Memory B cell (primary cell): Measurements from ENCODE around the gene DOK3.

ENCODE experiments used
- ATAC-seq: fragments of 150-1000 bp; cut with Tn5 transposase; 2 replicates; pipeline ENCODE4 v1.10.0; 2021; ENCODE audit warnings: low read depth, mild to moderate bottlenecking, moderate library complexity
- DNase-seq, 2 donors: peaks; one replicate each; pipeline ENCODE4 v3.0.0; 2022; ENCODE audit warnings: low spot score in 2 of 2
- H3K27ac Mint-ChIP-seq: one replicate; pipeline ENCODE4 v1.8.0; 2022; ENCODE audit warnings: mild to moderate bottlenecking, moderate library complexity, mixed read lengths
- H3K27me3 Mint-ChIP-seq: one replicate; pipeline ENCODE4 v1.8.0; 2022; ENCODE audit warnings: mixed read lengths
- H3K36me3 Mint-ChIP-seq: one replicate; pipeline ENCODE4 v1.8.0; 2022; ENCODE audit warnings: mild to moderate bottlenecking, mixed read lengths
- H3K4me1 Mint-ChIP-seq: one replicate; pipeline ENCODE4 v1.8.0; 2022; ENCODE audit warnings: mixed read lengths
- H3K4me3 Mint-ChIP-seq: one replicate; pipeline ENCODE4 v1.8.0; 2022; ENCODE audit warnings: mild to moderate bottlenecking, moderate library complexity, mixed read lengths
- H3K9me3 Mint-ChIP-seq: one replicate; pipeline ENCODE4 v1.8.0; 2022; ENCODE audit warnings: mixed read lengths

Gene DOK3

DNA sequence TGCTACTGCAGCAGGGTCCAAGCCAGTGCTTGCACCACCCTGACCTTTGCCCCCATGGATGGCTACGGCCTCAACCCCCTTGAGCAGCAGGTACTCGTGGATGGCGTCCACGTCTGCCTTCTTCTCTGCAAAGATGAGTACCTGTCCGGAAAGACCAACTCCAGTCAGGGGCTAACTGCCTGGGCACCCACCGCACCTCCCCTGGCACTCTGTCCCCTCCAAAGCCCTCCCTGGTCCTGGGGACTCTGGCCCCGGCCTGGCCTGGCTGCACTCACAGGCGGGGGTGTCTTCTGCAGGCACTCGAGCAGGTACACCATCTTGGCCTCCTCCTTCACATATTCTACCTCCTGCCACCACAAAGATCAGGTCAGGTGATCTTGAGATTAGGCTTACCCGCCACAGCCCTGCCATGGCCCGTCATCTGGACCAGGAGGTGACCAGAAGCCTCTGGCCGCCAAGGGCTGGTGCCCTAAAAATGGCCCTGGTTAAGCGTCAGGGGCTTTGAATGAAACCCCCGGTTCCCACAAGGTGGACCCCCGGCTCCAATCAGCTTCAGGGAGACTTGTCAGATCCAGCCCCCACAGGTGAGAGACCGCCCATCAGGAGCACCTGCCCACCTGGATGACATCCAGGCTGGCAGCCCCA lies 3.2 kb upstream of the DOK3 start:
- no peak for DNase-seq
- H3K27ac Mint-ChIP-seq = no peak overlapping the region
- no peak overlapping the region for H3K4me3 Mint-ChIP-seq
- H3K36me3 Mint-ChIP-seq = peaks cover 28% of the 10 kb centered on the region
- peaks cover 49% of the 10 kb centered on the region for H3K4me1 Mint-ChIP-seq
- no peak for ATAC-seq
- H3K27me3 Mint-ChIP-seq = no peaks in the 10 kb centered on the region
- H3K9me3 Mint-ChIP-seq = no peaks in the 10 kb centered on the region

DNA sequence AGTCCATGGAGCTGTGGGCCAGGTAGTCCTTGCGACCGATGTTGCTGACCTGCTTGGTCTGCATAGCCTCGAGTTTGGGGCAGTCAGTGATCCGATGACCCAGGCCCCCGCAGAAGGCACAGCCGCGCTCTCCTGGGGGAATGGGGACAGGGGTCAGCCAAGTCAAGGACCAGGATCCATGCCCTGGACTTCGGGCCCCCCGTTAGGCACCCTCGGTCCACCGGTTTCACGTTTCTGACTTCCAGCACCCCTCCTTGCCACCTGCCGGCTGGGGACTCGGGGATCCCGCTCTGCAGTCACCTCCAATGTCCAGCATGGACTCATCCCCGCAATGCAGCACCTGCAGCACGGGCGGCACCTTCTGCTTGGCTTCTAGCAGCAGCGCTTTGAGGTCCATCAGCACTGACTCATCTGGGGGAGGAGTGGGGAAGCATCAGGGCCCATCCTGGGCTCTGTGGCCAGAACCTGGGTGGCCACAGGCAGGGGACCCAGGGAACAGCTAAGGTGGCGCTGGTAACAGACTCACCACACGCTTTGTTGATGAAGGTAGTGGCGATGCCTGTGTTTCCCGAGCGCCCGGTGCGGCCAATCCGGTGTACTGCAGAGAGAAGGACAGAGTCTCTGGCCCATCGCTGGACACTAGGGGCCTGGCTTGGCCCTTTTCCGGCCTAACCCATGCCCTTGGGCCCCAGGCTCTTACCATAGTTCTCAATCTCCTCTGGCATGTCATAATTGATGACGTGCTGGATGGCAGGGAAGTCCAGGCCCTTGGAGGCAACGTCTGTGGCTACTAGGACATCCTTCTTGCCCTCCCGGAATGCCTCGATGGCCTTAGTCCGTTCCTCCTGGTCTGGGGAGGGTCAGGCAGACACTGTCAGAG lies 2.4 kb upstream of the DOK3 start:
- peaks cover 36% of the 10 kb centered on the region for H3K36me3 Mint-ChIP-seq
- DNase-seq (no peak), ATAC-seq (no peak)
- H3K27ac Mint-ChIP-seq = peak overlapping the region; percentile 95
- no peaks in the 10 kb centered on the region for H3K9me3 Mint-ChIP-seq
- H3K4me3 Mint-ChIP-seq = no peak overlapping the region
- H3K27me3 Mint-ChIP-seq = no peaks in the 10 kb centered on the region
- H3K4me1 Mint-ChIP-seq = peaks cover 54% of the 10 kb centered on the region

DNA sequence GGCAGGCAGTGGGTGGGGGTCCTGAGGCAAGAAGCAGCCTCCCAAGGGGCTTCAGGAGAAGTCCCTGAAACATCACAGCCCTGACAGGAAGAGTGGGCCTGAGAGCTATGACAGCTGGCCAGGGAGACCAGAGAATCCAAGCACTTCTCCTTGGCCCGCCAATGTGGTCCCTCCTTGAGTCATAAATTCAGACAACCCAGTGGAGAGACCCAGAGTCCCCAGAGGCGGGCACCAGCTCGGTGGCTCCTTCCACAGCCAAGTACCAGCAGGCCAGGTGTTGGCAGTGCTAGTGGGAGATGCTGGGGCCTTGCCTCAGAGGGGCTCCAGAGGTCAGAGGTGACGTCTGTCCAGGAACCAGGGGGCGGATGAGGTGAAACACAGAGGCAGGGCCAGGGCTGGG lies 1.6 kb upstream of the DOK3 start:
- Mint-ChIP-seq H3K27ac (peak overlapping the region; percentile 95), H3K36me3 (peaks cover 34% of the 10 kb centered on the region), H3K9me3 (no peaks in the 10 kb centered on the region), H3K4me1 (peaks cover 50% of the 10 kb centered on the region), H3K4me3 (peak overlapping the region; percentile 96), H3K27me3 (no peaks in the 10 kb centered on the region)
- no peak for ATAC-seq
- no peak for DNase-seq

DNA sequence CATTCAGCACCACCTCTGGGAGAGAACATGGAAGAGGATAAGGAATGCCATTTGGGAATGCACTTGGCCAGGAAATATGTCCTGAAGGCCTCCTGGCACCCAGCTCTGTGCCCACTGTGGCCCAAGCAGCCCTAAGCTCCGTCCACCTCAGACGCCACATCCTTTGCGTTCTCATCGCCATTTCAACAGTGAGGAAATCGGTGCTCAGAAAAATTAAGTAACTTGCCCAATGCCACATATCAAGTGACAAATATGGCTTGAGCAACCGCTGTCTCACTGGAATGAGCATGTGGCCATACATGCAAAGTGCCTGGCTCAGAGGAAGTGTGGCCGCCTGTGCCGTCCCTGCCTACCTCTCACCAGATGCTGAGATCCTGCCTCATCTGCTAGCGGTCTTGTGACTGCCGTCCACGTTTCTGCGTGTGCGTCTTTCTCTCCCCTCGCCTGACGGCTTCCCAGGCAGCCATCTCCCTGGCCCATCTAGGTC lies 984 bp upstream of the DOK3 start:
- DNase-seq (peak; percentile 64 to 75), ATAC-seq (peak; percentile 81)
- Mint-ChIP-seq H3K27ac (peak overlapping the region; percentile 95), H3K4me1 (peaks cover 45% of the 10 kb centered on the region), H3K27me3 (no peaks in the 10 kb centered on the region), H3K36me3 (peaks cover 32% of the 10 kb centered on the region), H3K9me3 (no peaks in the 10 kb centered on the region), H3K4me3 (peak overlapping the region; percentile 96)

DNA sequence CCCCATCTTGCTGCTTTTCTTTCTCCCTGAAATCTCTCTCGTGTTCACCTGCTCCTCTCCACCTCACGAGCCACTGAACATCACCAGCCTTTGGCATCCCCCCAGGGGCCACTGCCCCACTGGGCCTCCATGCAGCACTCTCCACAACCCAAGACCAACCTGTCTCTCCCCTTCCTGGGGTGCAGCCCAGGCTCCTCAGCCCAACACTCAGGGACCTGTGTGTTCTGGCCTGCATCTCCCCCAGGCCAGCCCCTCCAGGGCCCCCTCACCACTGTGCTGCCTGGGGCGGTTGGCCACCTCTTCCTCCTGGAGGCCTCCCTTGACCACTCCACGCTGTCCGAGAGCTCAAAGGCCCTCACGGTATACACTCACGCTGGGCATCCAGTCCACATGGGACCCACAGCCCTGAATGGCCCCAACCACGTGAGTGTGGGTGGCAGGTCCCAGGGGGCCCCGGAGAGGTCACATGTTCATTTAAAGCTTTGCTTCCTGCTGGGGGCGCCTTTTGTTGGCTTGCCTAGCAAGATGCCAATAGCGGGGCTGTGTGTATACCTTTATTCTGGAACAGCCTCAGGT lies 453 bp upstream of the DOK3 start:
- Mint-ChIP-seq H3K9me3 (no peaks in the 10 kb centered on the region), H3K27ac (peak overlapping the region; percentile 95), H3K4me3 (peak overlapping the region; percentile 96), H3K27me3 (no peaks in the 10 kb centered on the region), H3K4me1 (peaks cover 46% of the 10 kb centered on the region), H3K36me3 (peaks cover 31% of the 10 kb centered on the region)
- peak; percentile 70 for DNase-seq
- peak; percentile 62 for ATAC-seq

DNA sequence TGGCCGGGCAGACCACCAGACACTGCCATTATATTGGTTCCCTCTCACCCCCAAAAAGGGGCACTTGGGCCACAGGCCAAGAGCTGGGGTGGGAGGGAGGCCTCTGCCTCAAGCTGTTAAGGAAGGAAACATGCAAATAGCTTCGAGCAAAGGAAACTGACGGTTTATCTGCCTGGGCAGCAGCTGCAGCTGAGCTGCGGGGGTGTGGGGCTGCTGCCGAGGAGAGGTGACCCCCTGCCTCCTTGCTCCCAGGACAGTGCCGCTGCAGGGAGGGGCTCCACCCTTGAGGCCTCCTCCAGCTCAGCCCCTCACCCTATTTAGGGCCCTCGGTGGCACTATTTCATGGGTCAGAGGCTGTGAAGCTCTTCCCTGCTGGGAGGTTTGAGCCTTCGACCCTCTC lies 789 bp downstream of the DOK3 start:
- H3K4me3 Mint-ChIP-seq = peak overlapping the region; percentile 96
- H3K27me3 Mint-ChIP-seq = no peaks in the 10 kb centered on the region
- ATAC-seq (peak; percentile 31), DNase-seq (peak; percentile 52 to 53)
- peaks cover 44% of the 10 kb centered on the region for H3K4me1 Mint-ChIP-seq
- peaks cover 28% of the 10 kb centered on the region for H3K36me3 Mint-ChIP-seq
- no peaks in the 10 kb centered on the region for H3K9me3 Mint-ChIP-seq
- H3K27ac Mint-ChIP-seq = peak overlapping the region; percentile 95

DNA sequence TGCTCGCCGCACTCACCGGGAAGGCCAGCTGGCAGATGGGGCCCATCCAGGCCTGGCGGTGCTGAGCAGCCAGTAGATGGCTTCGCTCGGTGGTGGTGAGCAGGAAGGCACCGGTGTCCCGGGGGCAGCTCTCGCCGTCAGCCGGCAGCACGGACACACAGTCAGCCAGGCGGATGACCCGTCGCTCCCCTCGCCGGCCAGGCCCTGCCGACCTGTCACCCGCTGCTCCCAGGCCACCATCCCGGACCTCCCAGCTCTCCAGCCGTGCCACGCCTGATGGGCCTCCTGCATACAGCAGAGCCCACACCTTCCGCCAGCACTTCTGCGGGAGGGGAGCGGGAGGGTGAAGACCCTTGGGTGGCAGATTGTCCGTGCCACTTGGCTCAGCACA lies 1.4 kb downstream of the DOK3 start:
- peak overlapping the region; percentile 96 for H3K4me3 Mint-ChIP-seq
- no peaks in the 10 kb centered on the region for H3K9me3 Mint-ChIP-seq
- no peaks in the 10 kb centered on the region for H3K27me3 Mint-ChIP-seq
- H3K4me1 Mint-ChIP-seq = peaks cover 44% of the 10 kb centered on the region
- peak overlapping the region; percentile 95 for H3K27ac Mint-ChIP-seq
- peaks cover 25% of the 10 kb centered on the region for H3K36me3 Mint-ChIP-seq
- ATAC-seq = no peak
- DNase-seq = no peak

DNA sequence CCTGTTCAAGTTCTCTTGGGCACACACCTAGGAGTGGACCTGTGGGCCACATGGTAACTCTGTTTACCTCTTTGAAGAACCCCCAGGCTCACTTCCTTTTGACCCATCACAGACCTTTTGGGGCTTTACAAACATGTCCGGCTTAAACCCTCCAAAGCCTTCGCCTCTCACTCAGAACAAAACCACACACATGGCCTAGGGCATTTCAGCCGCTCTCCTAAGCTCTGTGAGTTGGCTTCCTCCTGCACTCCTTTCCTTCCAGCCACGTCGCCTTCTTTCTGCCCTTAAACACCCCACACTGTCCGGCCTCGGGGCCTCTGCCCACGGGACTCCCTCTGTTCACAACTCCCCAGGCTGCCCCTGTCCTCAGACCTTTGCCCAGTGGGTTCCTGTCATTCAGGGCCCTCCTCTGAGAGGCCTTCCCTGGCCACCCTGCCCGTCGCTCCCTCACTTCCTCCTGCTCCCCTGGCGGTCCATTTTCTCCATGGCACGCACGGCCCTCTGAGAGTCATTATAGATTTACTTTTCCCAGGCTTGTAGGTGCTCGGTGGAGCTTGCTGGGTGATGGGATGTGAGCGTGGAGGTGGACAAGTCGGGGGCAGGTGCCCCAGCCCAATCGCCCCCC lies 1.9 kb downstream of the DOK3 start:
- peak overlapping the region; percentile 96 for H3K4me3 Mint-ChIP-seq

DNA sequence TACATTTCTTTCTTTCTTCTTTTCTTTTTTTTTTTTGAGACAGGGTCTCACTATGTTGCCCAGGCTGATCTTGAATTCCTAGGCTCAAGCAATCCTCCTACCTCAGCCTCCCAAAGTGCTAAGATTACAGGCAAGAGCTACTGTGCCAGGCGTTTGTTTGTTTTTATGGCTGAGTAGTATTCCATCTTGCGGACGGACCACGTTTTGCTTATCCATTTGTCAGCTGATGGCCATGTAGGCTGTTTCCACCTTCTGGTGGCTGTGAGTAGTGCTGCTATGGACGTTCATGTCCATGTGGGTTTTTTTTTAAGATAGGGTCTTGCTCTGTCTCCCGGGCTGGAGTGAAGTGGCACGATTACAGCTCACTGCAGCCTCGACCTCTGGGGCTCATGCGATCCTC lies 2.5 kb downstream of the DOK3 start:
- DNase-seq (no peak), ATAC-seq (no peak)
- Mint-ChIP-seq H3K27me3 (no peaks in the 10 kb centered on the region), H3K4me1 (peaks cover 49% of the 10 kb centered on the region), H3K36me3 (peaks cover 24% of the 10 kb centered on the region), H3K27ac (peak overlapping the region; percentile 95), H3K9me3 (no peaks in the 10 kb centered on the region), H3K4me3 (peak overlapping the region; percentile 96)

More for the DNA sequence above, 1.9 kb downstream of the DOK3 start:
- Mint-ChIP-seq H3K36me3 (peaks cover 22% of the 10 kb centered on the region), H3K9me3 (no peaks in the 10 kb centered on the region), H3K27ac (peak overlapping the region; percentile 95), H3K4me1 (peaks cover 44% of the 10 kb centered on the region), H3K27me3 (no peaks in the 10 kb centered on the region)
- ATAC-seq (no peak), DNase-seq (no peak)

DNA sequence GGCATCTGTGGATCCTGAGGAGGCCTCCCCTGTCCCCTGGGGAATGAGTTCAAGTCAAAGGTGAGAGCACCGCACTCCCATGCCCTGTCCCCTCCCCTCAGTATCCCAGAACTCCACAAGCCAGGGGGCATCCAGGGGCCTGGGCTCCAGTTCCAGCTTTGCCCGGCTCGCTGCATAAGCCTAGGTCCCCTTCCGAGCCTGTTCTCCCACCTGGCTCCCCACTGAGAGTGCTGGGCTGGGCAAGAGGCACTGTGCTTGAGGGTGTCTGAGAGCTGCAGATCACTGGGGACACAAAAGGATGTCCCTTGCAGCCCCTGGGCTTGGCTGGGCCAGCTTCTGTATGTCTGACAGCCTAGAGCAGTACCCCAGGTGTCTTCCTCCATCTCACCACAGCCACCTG lies 4.6 kb downstream of the DOK3 start:
- Mint-ChIP-seq H3K27ac (no peak overlapping the region), H3K4me1 (peaks cover 47% of the 10 kb centered on the region)

DNA sequence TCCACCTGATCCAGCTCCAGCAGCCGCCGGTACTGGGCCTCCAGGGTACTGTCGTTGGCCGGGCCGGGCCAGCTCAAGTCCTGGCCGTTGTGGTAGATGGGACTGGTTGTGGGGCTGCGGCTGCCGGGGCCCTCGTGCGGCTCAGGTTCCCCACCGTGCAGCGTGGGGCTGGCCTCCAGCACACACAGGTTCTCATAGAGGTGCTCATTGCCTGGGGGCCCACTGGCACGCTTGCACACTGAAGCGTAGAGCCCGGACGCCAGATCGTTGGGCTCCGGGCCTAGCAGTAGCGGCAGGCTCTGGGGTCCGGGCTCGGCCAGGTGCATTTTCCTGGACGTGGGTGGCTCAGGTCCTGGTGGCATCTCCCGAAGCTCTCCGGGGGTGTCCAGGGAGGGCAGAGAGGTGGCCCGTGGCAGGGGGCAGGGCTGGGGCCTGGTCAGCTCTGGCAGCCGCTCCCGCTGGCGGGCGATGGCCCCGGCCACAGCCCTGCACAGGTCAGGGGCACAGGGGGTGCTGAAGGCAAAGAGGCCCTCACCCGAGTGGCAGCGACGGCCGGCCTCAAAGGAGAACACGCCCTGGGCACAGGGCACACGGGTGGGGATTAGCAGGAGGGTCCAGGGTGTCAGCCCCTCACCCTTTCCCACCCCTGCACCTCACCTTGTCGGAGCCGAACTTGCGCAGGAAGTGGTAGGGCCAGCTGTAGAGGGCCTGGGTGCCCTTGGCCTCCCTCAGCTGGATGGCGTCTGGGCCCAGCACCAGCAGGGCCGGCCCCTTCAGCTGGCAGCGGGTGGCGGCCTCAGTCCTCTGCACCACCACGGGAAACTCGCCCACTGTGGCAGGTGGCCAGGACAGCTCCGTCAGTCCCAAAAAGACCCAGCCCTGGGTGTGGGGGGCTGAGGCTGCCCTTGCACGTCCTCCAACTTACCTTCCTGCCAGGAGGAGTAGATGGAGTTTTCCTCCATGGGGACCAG lies 5.3 kb downstream of the DOK3 start:
- ATAC-seq = no peak
- no peak for DNase-seq

More for the DNA sequence above, 4.6 kb downstream of the DOK3 start:
- H3K36me3 Mint-ChIP-seq = peaks cover 18% of the 10 kb centered on the region
- DNase-seq = no peak
- H3K27me3 Mint-ChIP-seq = no peaks in the 10 kb centered on the region
- H3K4me3 Mint-ChIP-seq = no peak overlapping the region
- no peaks in the 10 kb centered on the region for H3K9me3 Mint-ChIP-seq
- no peak for ATAC-seq

DNA sequence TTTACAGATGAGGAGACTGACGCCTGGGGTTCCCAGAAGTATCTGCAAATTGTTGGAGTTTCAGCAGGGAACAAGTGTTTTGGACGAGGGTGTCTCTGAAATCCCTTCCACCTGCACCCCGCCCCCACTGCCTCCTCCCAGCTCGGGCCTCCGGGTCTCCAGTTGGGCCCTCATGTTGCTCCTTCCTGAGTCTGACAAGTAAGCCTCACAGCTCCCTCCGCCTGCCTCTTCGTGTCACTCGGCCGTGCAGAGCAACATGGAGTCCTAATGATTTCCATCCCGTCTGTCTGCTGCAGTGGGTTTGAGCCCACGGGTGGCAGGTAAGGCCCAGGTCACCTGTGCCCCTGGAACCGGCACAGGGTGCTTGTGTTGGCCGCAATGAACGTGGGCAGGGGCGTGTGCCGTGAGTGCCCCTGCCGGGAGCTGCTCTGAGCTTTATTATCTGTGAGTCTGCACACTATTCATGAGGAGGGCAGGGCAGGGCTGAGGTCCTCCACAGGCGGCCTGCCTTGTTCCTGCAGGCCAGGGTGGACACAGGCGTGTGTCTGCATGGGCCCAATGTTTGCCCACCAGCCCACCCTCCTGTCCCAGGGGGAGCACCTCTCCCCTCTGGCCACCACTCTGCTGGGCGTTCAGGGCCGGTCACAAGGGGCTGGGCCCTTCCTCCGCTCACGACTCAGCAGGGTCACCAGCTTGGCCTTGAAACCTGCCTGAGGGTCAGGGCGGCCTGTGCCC lies 6.1 kb downstream of the DOK3 start:
- Mint-ChIP-seq H3K4me1 (peaks cover 38% of the 10 kb centered on the region), H3K36me3 (peaks cover 15% of the 10 kb centered on the region), H3K9me3 (no peaks in the 10 kb centered on the region), H3K27ac (no peak overlapping the region), H3K4me3 (no peak overlapping the region), H3K27me3 (peaks cover 1% of the 10 kb centered on the region)
- ATAC-seq (no peak), DNase-seq (no peak)

More for the DNA sequence above, 5.3 kb downstream of the DOK3 start:
- Mint-ChIP-seq H3K27ac (no peak overlapping the region), H3K27me3 (no peaks in the 10 kb centered on the region), H3K36me3 (peaks cover 18% of the 10 kb centered on the region), H3K4me3 (no peak overlapping the region), H3K9me3 (no peaks in the 10 kb centered on the region), H3K4me1 (peaks cover 41% of the 10 kb centered on the region)
